Trophoblast cell (in vitro differentiated cells and primary cell): ENCODE measurements around the gene MRPL28. TPM values are rescaled to one million over a fixed set of nuclear protein-coding genes. Genes with fewer than 3 reads are reported as not detected.
"Not testable (repeated sequence)": the region's sequence is repeated elsewhere in the genome, so short reads cannot be mapped to it uniquely, and the experiment has no call there.

ENCODE experiments used
- DNase-seq, 2 donors: peaks; one replicate each; pipeline ENCODE4 v3.0.0-alpha.2; 2016
- H2AFZ ChIP-seq: 2 replicates; pipeline ENCODE4 v1.6.1; 2013; ENCODE audit warnings: low read length, moderate library complexity, mild to moderate bottlenecking; ENCODE audit not compliant: insufficient read depth, poor library complexity
- H2AK5ac ChIP-seq: 2 replicates; pipeline ENCODE4 v1.6.1; 2013; ENCODE audit warnings: mild to moderate bottlenecking, low read length
- H2BK120ac ChIP-seq: 2 replicates; pipeline ENCODE4 v1.6.1; 2013; ENCODE audit warnings: low read length, mild to moderate bottlenecking, moderate library complexity; ENCODE audit not compliant: insufficient read depth, poor library complexity
- H2BK12ac ChIP-seq: 2 replicates; pipeline ENCODE4 v1.6.1; 2013; ENCODE audit warnings: mild to moderate bottlenecking, low read length, moderate library complexity
- H2BK5ac ChIP-seq: 2 replicates; pipeline ENCODE4 v1.6.1; 2013; ENCODE audit warnings: low read length, low read depth, moderate library complexity, mild to moderate bottlenecking; ENCODE audit not compliant: poor library complexity
- H3K14ac ChIP-seq: 2 replicates; pipeline ENCODE4 v1.6.1; 2013; ENCODE audit warnings: mild to moderate bottlenecking, low read length
- H3K18ac ChIP-seq: 2 replicates; pipeline ENCODE4 v1.6.1; 2013; ENCODE audit warnings: mild to moderate bottlenecking, low read length
- H3K23ac ChIP-seq: 2 replicates; pipeline ENCODE4 v1.6.1; 2013; ENCODE audit warnings: low read length
- H3K27ac ChIP-seq: 2 replicates; pipeline ENCODE4 v1.5.1; 2013; ENCODE audit warnings: low read depth, mild to moderate bottlenecking, inconsistent platforms, low read length, moderate library complexity
- H3K27me3 ChIP-seq: 2 replicates; pipeline ENCODE4 v1.6.1; 2013; ENCODE audit warnings: inconsistent platforms, mild to moderate bottlenecking, low read length, moderate library complexity; ENCODE audit not compliant: insufficient read depth
- H3K36me3 ChIP-seq, 2 experiments: 1 replicate in 1 of 2; 2 replicates in 1 of 2; pipeline ENCODE4 v1.6.1; 2013; ENCODE audit warnings: low read length in 2 of 2, mild to moderate bottlenecking in 2 of 2, moderate library complexity in 1 of 2; ENCODE audit not compliant: insufficient read depth in 2 of 2, control insufficient read depth in 1 of 2
- H3K4ac ChIP-seq: 2 replicates; pipeline ENCODE4 v1.6.1; 2013; ENCODE audit warnings: low read depth, mild to moderate bottlenecking, low read length, moderate library complexity
- H3K4me1 ChIP-seq, 2 experiments: 1 replicate in 1 of 2; 2 replicates in 1 of 2; pipeline ENCODE4 v1.6.1; 2013; ENCODE audit warnings: low read length in 2 of 2, mild to moderate bottlenecking in 2 of 2, moderate library complexity in 1 of 2; ENCODE audit not compliant: insufficient read depth in 2 of 2, control insufficient read depth in 1 of 2
- H3K4me2 ChIP-seq: 2 replicates; pipeline ENCODE4 v1.6.1; 2013; ENCODE audit warnings: inconsistent platforms, mild to moderate bottlenecking, low read length, moderate library complexity
- H3K4me3 ChIP-seq: 2 replicates; pipeline ENCODE4 v1.5.1; 2013; ENCODE audit warnings: mild to moderate bottlenecking, low read depth, low read length, inconsistent platforms
- H3K79me1 ChIP-seq: one replicate; pipeline ENCODE4 v1.6.1; 2013; ENCODE audit warnings: low read length
- H3K79me2 ChIP-seq: 2 replicates; pipeline ENCODE4 v1.6.1; 2013; ENCODE audit warnings: low read length, mild to moderate bottlenecking; ENCODE audit not compliant: control insufficient read depth, insufficient read depth, poor library complexity
- H3K9ac ChIP-seq: 2 replicates; pipeline ENCODE4 v1.6.1; 2013; ENCODE audit warnings: mild to moderate bottlenecking, low read length
- H3K9me3 ChIP-seq: 2 replicates; pipeline ENCODE4 v1.6.1; 2013; ENCODE audit warnings: low read depth, mild to moderate bottlenecking, control low read depth, inconsistent platforms, low read length; ENCODE audit not compliant: insufficient read depth
- H4K12ac ChIP-seq: 2 replicates; pipeline ENCODE4 v1.6.1; 2013; ENCODE audit warnings: low read depth, mild to moderate bottlenecking, low read length, moderate library complexity
- H4K8ac ChIP-seq: 2 replicates; pipeline ENCODE4 v1.6.1; 2013; ENCODE audit warnings: low read depth, mild to moderate bottlenecking, low read length, moderate library complexity
- H4K91ac ChIP-seq: one replicate; pipeline ENCODE4 v1.6.1; 2013; ENCODE audit warnings: low read depth, mild to moderate bottlenecking, low read length, moderate library complexity
- WGBS: extraction: QIAGEN DNeasy Blood & Tissue Kit; methylation state at CpG from one replicate; pipeline ENCODE4 v1.1.7; 2013; ENCODE audit warnings: missing lambda C conversion rate; ENCODE audit not compliant: insufficient read length, insufficient coverage; ENCODE audit errors: extremely low coverage; 5-methylcytosine and 5-hydroxymethylcytosine counted together
- polyA plus RNA-seq: library from polyadenylated mRNA; stranded (reverse); fragments of 200-250 nt; gene quantifications from 2 replicates; pipeline ENCODE4 v1.2.3, GENCODE V29; 2013

Gene MRPL28
- polyA plus RNA-seq = 61.1 and 61.4 TPM in 2 replicates

- peak within 1 kb of the TSS; percentile 13 for H4K8ac ChIP-seq
- H2AFZ ChIP-seq = no peak within 1 kb of the TSS
- H3K36me3 ChIP-seq = peaks cover 73 to 78% of the 10 kb centered on the region in 2 experiments
- H3K9me3 ChIP-seq = no peaks in the 10 kb centered on the region
- no peaks in the 10 kb centered on the region for H3K27me3 ChIP-seq
- H3K18ac ChIP-seq = no peak within 1 kb of the TSS
- H2BK12ac ChIP-seq = no peak within 1 kb of the TSS
- peak within 1 kb of the TSS; percentile 39 for H3K4me3 ChIP-seq
- no peak within 1 kb of the TSS for H3K9ac ChIP-seq
- H3K4me2 ChIP-seq = peak within 1 kb of the TSS; percentile 56
- WGBS = no CpG with 5 or more reads among the region's 30 CpGs
- no peaks in the 10 kb centered on the region for H3K79me2 ChIP-seq
- peak within 1 kb of the TSS; percentile 40 for H4K12ac ChIP-seq
- peak within 1 kb of the TSS; percentile 19 for H3K27ac ChIP-seq
- H3K4me1 ChIP-seq = peaks cover 4 to 12% of the 10 kb centered on the region in 2 experiments
- no peak within 1 kb of the TSS for H3K4ac ChIP-seq
- no peaks in the 10 kb centered on the region for H3K79me1 ChIP-seq
- no peak within 1 kb of the TSS for H3K23ac ChIP-seq
- no peak within 1 kb of the TSS for H3K14ac ChIP-seq
- H2AK5ac ChIP-seq = peak within 1 kb of the TSS; percentile 22
- H2BK5ac ChIP-seq = no peak within 1 kb of the TSS
- no peak within 1 kb of the TSS for H2BK120ac ChIP-seq
- DNase-seq = peak; percentile 87 to 92
- peak within 1 kb of the TSS; percentile 3 for H4K91ac ChIP-seq
Observed at GRCh38 chr16:370443-370842, at the start of gene MRPL28. Gene MRPL28, minus strand, starts transcription at chr16:370538. Its CDS starts 320 bp downstream, at chr16:370218.

- H3K18ac ChIP-seq, H3K9me3 ChIP-seq: not testable (repeated sequence)
- WGBS = no CpG with 5 or more reads among the region's 3 CpGs
Observed at GRCh38 chr16:415170-415498, 44.8 kb upstream of the MRPL28 start.

DNA sequence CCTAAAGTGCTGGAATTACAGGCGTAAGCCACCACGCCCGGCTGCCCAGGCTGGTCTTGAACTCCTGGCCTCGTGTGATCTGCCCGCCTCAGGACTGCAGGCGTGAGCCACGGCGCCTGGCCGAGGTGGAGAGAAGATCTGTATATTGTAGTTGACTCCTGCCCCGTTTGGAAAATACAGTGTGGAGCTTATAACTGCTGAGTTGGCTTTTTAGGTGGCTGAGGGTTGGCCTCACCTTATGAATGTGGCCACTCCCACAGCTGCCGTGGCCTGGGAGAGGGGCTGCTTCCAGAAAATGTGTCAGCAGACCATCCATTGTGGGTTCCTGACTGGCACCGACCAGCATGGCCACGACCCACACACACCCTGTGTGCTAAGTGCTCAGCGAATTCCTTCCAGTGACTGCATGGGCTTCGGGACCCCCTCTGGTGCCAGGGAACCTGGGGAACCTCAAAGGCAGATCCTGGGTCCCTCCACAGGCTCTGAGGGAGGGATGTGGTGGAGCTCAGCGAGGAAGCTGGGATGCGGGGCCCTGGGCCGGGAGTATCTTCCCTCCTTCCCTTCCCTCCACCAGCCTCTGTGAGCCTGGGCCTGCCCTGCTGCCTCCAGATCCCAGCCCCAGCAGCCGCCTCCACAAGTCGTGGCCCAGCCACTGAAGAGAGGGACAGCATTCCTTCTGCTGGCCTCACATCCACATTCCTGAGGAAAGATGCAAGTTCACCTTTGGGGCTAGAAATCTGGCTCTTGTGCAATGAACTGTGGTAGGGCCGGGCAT lies 44.2 kb upstream of the MRPL28 start:
- no peaks in the 10 kb centered on the region for H3K27me3 ChIP-seq

More at GRCh38 chr16:415170-415498, 44.8 kb upstream of the MRPL28 start:
- H2BK120ac ChIP-seq, H3K4me1 ChIP-seq, H3K79me1 ChIP-seq, H3K23ac ChIP-seq, H3K27me3 ChIP-seq, H4K12ac ChIP-seq, H2BK5ac ChIP-seq, H2BK12ac ChIP-seq, H3K9ac ChIP-seq, H3K4me2 ChIP-seq, H2AK5ac ChIP-seq, H3K4me3 ChIP-seq, H2AFZ ChIP-seq, H3K14ac ChIP-seq, DNase-seq, H3K79me2 ChIP-seq, H4K91ac ChIP-seq, H4K8ac ChIP-seq, H3K4ac ChIP-seq, H3K27ac ChIP-seq: not testable (repeated sequence)
- peaks cover 12 to 17% of the 10 kb centered on the region in 2 experiments for H3K36me3 ChIP-seq

GRCh38 chr16:411576-412265 lies 41.4 kb upstream of the MRPL28 start:
- Histone ChIP-seq H3K14ac (no peak overlapping the region), H2BK120ac (no peak overlapping the region), H3K23ac (no peak overlapping the region), H4K12ac (no peak overlapping the region), H3K4me3 (no peak overlapping the region), H3K27ac (no peak overlapping the region), H4K8ac (no peak overlapping the region), H2AK5ac (no peak overlapping the region), H3K79me2 (no peaks in the 10 kb centered on the region), H3K4me1 (peaks cover 3 to 5% of the 10 kb centered on the region in 2 experiments), H3K9me3 (no peaks in the 10 kb centered on the region), H2BK5ac (no peak overlapping the region), H3K18ac (no peak overlapping the region), H2AFZ (no peak overlapping the region), H3K4me2 (no peak overlapping the region), H4K91ac (no peak overlapping the region), H3K9ac (no peak overlapping the region), H3K4ac (no peak overlapping the region), H2BK12ac (no peak overlapping the region), H3K36me3 (peaks cover 15 to 20% of the 10 kb centered on the region in 2 experiments), H3K27me3 (no peaks in the 10 kb centered on the region), H3K79me1 (peaks cover 2% of the 10 kb centered on the region)
- WGBS = no CpG with 5 or more reads among the region's 26 CpGs
- DNase-seq = no peak

More for the DNA sequence above, 44.2 kb upstream of the MRPL28 start:
- H3K14ac ChIP-seq = peak overlapping the region; percentile 62
- no peak overlapping the region for H3K23ac ChIP-seq
- H2AK5ac ChIP-seq = peak overlapping the region; percentile 90
- peaks cover 3 to 5% of the 10 kb centered on the region in 2 experiments for H3K4me1 ChIP-seq
- peaks cover 15 to 20% of the 10 kb centered on the region in 2 experiments for H3K36me3 ChIP-seq
- H3K4me3 ChIP-seq = no peak overlapping the region
- peak overlapping the region; percentile 65 for H4K8ac ChIP-seq
- H3K79me2 ChIP-seq = no peaks in the 10 kb centered on the region
- peak overlapping the region; percentile 77 for H4K91ac ChIP-seq
- no peaks in the 10 kb centered on the region for H3K9me3 ChIP-seq
- no peak overlapping the region for H3K4me2 ChIP-seq
- WGBS = no CpG with 5 or more reads among the region's 21 CpGs
- H3K9ac ChIP-seq = no peak overlapping the region
- peak overlapping the region; percentile 27 for H2AFZ ChIP-seq
- peak; percentile 93 to 95 for DNase-seq
- H4K12ac ChIP-seq = peak overlapping the region; percentile 56
- no peak overlapping the region for H3K4ac ChIP-seq
- peak overlapping the region; percentile 53 for H2BK5ac ChIP-seq
- peak overlapping the region; percentile 31 for H2BK120ac ChIP-seq
- peak overlapping the region; percentile 82 for H2BK12ac ChIP-seq
- H3K18ac ChIP-seq = peak overlapping the region; percentile 66
- peaks cover 2% of the 10 kb centered on the region for H3K79me1 ChIP-seq
- H3K27ac ChIP-seq = peak overlapping the region; percentile 61
